Renal cortex interstitium (tissue), 15 donors: ENCODE data around the gene SSR2. TPM values are rescaled to one million over a fixed set of nuclear protein-coding genes. Genes with fewer than 3 reads are reported as not detected.

Source experiments
- DNase-seq, 11 donors: peaks; one replicate each; pipeline ENCODE4 v3.0.0-alpha.2; 2013; ENCODE audit warnings: low read depth in 9 of 11, low spot score in 4 of 11; ENCODE audit errors: extremely low read depth in 1 of 11
- long read RNA-seq, 16 experiments: transcript quantifications; one replicate each; lab custom pipeline, GENCODE V29; 2026
- polyA plus RNA-seq, 3 donors: library from polyadenylated mRNA; unstranded; fragments of 120-200 nt; gene quantifications; one replicate each; pipeline ENCODE4 v1.2.1, GENCODE V29; 2013; ENCODE audit not compliant: insufficient read length in 3 of 3

The SSR2 gene
- polyA plus RNA-seq: 100 to 1,000 TPM; 351 to 415 (median 404) TPM
- long read RNA-seq, donor 1, full-length matches to known transcripts: 136 of 174 reads
- long read RNA-seq, donor 1, partial matches to known transcripts: 38 of 174 reads
- long read RNA-seq, donor 1, other reads (novel, unspliced or antisense): 0 of 174 reads
- long read RNA-seq, donor 2, full-length matches to known transcripts: 149 of 199 reads
- long read RNA-seq, donor 2, partial matches to known transcripts: 50 of 199 reads
- long read RNA-seq, donor 2, other reads (novel, unspliced or antisense): 0 of 199 reads
- long read RNA-seq, donor 3, full-length matches to known transcripts: 265 of 325 reads
- long read RNA-seq, donor 3, partial matches to known transcripts: 60 of 325 reads
- long read RNA-seq, donor 3, other reads (novel, unspliced or antisense): 0 of 325 reads
- long read RNA-seq, donor 4, full-length matches to known transcripts: 160 of 181 reads
- long read RNA-seq, donor 4, partial matches to known transcripts: 21 of 181 reads
- long read RNA-seq, donor 4, other reads (novel, unspliced or antisense): 0 of 181 reads
- long read RNA-seq, donor 5: 0 reads
- long read RNA-seq, donor 6, full-length matches to known transcripts: 162 of 310 reads
- long read RNA-seq, donor 6, partial matches to known transcripts: 148 of 310 reads
- long read RNA-seq, donor 6, other reads (novel, unspliced or antisense): 0 of 310 reads
- long read RNA-seq, donor 7, full-length matches to known transcripts: 214 of 264 reads
- long read RNA-seq, donor 7, partial matches to known transcripts: 50 of 264 reads
- long read RNA-seq, donor 7, other reads (novel, unspliced or antisense): 0 of 264 reads
- long read RNA-seq, donor 8, full-length matches to known transcripts: 302 of 355 reads
- long read RNA-seq, donor 8, partial matches to known transcripts: 53 of 355 reads
- long read RNA-seq, donor 8, other reads (novel, unspliced or antisense): 0 of 355 reads
- long read RNA-seq, donor 9, full-length matches to known transcripts: 179 of 231 reads
- long read RNA-seq, donor 9, partial matches to known transcripts: 52 of 231 reads
- long read RNA-seq, donor 9, other reads (novel, unspliced or antisense): 0 of 231 reads
- long read RNA-seq, donor 10, full-length matches to known transcripts: 214 of 260 reads
- long read RNA-seq, donor 10, partial matches to known transcripts: 46 of 260 reads
- long read RNA-seq, donor 10, other reads (novel, unspliced or antisense): 0 of 260 reads
- long read RNA-seq, donor 11, full-length matches to known transcripts: 177 of 206 reads
- long read RNA-seq, donor 11, partial matches to known transcripts: 29 of 206 reads
- long read RNA-seq, donor 11, other reads (novel, unspliced or antisense): 0 of 206 reads
- long read RNA-seq, donor 12, full-length matches to known transcripts: 60 of 72 reads
- long read RNA-seq, donor 12, partial matches to known transcripts: 12 of 72 reads
- long read RNA-seq, donor 12, other reads (novel, unspliced or antisense): 0 of 72 reads
- long read RNA-seq, donor 13, full-length matches to known transcripts: 383 of 521 reads
- long read RNA-seq, donor 13, partial matches to known transcripts: 128 of 521 reads
- long read RNA-seq, donor 13, other reads (novel, unspliced or antisense): 10 of 521 reads
- long read RNA-seq, donor 14, full-length matches to known transcripts: 198 of 241 reads
- long read RNA-seq, donor 14, partial matches to known transcripts: 43 of 241 reads
- long read RNA-seq, donor 14, other reads (novel, unspliced or antisense): 0 of 241 reads
- long read RNA-seq, donor 15, full-length matches to known transcripts: 69 of 74 reads
- long read RNA-seq, donor 15, partial matches to known transcripts: 5 of 74 reads
- long read RNA-seq, donor 15, other reads (novel, unspliced or antisense): 0 of 74 reads
- long read RNA-seq, donor 16, full-length matches to known transcripts: 467 of 567 reads
- long read RNA-seq, donor 16, partial matches to known transcripts: 87 of 567 reads
- long read RNA-seq, donor 16, other reads (novel, unspliced or antisense): 13 of 567 reads

DNA sequence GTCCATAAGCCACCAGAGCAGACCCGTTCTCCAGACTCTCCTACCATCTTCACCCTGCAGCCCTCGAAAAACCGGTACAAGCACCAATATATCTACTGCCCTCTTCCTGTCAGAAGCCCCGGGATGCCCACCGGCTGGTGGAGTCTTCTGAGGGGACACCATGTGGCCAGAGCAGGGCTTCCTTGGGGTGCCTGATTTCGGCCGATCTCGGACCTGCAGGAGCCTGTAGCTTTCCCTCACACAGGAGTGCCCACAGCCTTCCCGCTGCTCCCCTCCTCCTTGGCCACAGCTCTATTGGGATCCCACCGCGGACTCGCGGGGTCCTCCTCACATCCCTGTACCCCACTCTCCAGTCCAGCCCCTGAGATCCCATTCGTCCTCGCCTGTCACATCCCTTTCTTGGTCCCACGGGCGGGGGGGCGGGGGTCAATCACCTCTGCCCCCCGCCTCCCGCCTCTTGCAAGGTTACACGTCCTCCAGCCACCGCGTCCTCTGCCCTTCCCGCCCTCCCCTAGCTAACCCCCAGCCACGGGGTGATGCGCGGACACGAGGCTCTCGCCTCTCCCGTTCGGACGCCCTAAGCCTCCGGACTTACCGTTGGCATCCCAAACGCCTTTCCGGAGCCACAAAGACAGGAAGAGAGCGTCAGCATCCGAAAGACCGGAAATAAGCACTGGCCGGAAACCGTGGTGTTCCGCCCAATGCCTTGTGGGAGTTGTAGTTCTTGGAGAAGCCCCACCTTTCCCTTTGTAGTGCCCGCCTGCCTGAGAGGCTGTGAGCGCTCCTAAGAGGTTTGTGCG lies at the start of gene SSR2:
Gene SSR2, minus strand, starts transcription at position 659 of the 800 bp plus-strand sequence. CDS start 784 bp downstream, outside the sequence.
- DNase-seq: peak; percentile 76 to 94 (median 87)

- DNase-seq: no peak
These were observed 49.8 kb upstream of the SSR2 start for GRCh38 chr1:156070548-156070947.

DNA sequence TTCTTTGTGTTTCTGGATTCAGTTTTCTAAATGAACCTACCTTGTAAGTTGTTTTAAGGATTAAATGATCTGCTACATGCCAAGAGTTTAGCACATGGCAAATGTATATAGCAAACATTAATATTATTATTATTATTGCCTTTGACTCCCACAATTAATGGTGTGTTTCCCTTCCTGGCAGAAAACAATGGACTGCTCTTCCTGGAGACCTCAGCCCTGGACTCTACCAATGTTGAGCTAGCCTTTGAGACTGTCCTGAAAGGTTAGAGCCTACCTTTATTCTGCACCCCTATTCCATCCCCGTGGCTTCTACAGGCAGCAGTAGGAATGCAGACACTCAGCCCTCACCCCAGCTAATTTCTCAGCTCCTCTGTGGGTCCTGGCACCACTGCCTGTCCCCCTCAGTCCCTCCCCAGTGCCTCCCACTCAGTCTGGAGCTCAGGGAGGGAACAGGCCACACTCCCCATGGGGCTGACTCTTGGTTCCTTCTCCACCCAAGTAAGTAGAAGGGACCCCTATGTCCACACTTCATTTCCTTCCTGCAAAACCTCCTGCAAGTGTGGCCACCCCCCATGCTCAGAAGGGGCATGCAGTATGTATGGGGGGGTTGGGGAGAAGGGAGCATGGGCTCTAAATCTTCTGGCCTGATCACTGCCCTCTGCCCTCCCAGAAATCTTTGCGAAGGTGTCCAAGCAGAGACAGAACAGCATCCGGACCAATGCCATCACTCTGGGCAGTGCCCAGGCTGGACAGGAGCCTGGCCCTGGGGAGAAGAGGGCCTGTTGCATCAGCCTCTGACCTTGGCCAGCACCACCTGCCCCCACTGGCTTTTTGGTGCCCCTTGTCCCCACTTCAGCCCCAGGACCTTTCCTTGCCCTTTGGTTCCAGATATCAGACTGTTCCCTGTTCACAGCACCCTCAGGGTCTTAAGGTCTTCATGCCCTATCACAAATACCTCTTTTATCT lies 49.0 kb upstream of the SSR2 start:
- no peak for DNase-seq

GRCh38 chr1:156067262-156067661 lies 46.5 kb upstream of the SSR2 start:
- no peak for DNase-seq

DNA sequence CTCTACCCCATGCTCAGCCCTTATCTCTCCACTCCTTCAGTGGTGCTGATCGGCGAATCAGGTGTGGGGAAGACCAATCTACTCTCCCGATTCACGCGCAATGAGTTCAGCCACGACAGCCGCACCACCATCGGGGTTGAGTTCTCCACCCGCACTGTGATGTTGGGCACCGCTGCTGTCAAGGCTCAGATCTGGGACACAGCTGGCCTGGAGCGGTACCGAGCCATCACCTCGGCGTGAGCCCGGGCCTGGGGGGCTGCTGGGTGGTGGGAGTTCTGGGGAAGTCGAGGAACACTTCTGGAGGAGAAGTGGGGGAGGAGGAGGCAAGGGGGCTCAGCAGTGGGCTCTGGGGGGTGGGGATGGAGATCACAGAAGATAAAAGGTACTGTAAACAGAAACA lies 45.1 kb upstream of the SSR2 start:
- DNase-seq: no peak

GRCh38 chr1:156065212-156065611 lies 44.5 kb upstream of the SSR2 start:
- DNase-seq: no peak

DNA sequence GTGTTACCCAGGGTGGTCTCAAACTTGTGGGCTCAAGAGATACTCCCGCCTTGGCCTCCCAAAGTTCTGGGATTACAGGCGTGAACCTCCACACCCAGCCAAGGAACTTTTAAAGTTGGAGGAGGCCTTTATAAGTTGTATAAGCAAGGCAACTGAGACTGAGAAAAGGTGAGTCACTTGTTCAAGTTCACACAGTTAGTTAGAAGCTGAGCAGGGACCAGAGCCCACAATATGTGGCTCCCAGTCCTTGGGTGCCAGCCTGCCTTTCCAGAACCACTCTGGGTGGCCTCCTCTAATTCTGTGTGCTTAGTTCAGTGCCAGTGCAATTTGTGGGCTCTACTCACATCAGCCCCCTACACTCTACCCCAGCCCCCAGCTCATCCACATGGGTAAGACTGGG lies 43.9 kb upstream of the SSR2 start:
- DNase-seq: no peak

GRCh38 chr1:156063997-156064285 lies 43.2 kb upstream of the SSR2 start:
- DNase-seq: no peak

DNA sequence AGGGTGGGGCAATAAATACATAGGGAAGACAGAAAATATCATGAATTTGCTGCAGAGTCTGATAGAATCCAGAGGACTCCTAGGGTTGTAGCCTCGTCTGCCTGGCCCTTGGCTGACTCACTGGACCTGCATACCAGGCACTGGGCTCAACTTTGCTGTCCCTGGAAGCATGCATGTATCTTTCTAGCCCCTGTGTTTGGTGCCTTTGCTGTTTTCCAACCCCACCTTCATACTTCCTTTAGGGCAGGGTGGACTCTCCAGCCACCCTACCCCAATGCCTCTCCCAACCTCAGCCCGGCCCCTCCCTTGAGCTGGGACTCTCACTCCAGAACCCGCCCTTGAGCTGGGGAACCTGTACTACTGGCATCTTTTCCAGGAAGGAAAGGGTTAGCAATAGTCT lies 41.4 kb upstream of the SSR2 start:
- no peak for DNase-seq

DNA sequence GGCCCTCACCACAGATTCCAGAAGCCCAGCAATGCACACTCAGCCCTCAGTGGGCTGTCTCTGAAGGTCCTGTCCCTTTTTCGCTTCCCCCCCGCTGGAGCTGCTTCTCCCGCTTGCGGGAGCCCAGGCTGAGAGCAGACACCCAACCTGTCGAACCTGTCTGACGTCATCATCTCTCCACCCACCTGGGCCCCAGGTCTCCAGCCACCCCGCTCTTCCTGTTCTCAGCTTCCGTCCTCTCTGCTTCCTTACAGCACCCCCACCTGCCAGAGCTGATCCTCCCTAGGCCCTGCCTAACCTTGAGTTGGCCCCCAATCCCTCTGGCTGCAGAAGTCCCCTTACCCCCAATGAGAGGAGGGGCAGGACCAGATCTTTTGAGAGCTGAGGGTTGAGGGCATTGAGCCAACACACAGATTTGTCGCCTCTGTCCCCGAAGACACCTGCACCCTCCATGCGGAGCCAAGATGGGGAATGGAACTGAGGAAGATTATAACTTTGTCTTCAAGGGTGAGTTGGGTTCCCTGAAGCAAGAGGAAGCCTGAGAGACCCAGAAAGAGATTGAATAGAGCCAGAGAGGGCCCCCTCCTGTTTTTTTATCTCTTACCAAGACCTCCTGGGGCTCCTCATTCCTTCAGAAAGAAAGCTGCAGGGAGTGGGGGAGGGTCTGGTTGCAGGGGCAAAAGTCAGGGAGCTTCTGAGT lies 40.3 kb upstream of the SSR2 start, which contains the start of gene RAB25:
Gene RAB25, plus strand, starts transcription at position 224 of the 700 bp plus-strand sequence. Its CDS starts 241 bp downstream, at position 465.
- peak in 2 of 11 donors; percentile 31 to 46 for DNase-seq

DNA sequence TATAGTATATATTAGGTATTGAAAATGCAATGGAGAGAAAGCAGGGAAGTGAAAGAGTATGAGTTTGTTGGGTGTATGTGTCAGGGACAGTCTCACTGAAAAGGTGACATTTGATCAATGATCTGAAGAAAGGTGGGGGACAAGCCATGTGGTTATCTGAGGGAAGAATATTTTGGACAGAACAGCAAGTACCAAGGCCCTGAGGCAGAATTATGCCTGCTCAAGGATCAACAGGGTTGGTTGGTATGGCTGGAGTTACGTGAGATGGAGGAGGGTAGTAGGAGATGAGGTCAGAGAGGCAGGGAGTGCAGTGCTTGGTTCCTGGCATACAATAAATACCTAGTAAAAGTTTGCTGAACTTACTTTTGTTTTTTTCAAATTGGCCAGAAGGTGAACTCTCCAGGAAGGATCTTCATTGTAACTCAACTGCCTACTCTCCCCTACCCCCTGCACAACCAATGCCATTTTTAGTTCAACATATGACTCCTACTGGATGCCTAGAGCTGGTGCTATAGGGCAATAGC lies 35.6 kb upstream of the SSR2 start:
- no peak for DNase-seq

- DNase-seq: no peak
These were observed 34.7 kb upstream of the SSR2 start for GRCh38 chr1:156055281-156056048.

GRCh38 chr1:156054500-156055280 lies 33.9 kb upstream of the SSR2 start, which contains the start of gene LAMTOR2:
TSS of gene LAMTOR2 (plus strand) at chr1:156054782. CDS start at chr1:156054890, 108 bp downstream.
- peak; percentile 95 to 99 (median 98) for DNase-seq
